SK-N-MC (cell line): ENCODE data around the gene MRGPRF.
A peak's percentile ranks its signal among the peaks of the same experiment; 100 is the strongest.

Experiments used
- DNase-seq: peaks from one replicate; pipeline ENCODE4 v3.0.0-alpha.2; 2011; ENCODE audit warnings: low read depth, low spot score
- H3K27ac ChIP-seq: fragments of 200-600 bp; sonication (generic); 2 replicates; pipeline ENCODE4 v1.5.1; 2016; ENCODE audit warnings: mixed run types
- H3K36me3 ChIP-seq: fragments of 200-600 bp; sonication (generic); 2 replicates; pipeline ENCODE4 v1.6.1; 2017; ENCODE audit warnings: antibody characterized with exemption, low read length, mixed read lengths; ENCODE audit not compliant: insufficient read depth
- H3K4me3 ChIP-seq: fragments of 200-600 bp; sonication (generic); 2 replicates; pipeline ENCODE4 v1.5.1; 2016
- H3K9ac ChIP-seq: fragments of 200-600 bp; sonication (generic); 2 replicates; pipeline ENCODE4 v1.8.0; 2017; ENCODE audit warnings: mixed run types, mixed read lengths; ENCODE audit not compliant: insufficient read length
- H3K9me3 ChIP-seq: fragments of 200-600 bp; sonication (generic); 2 replicates; pipeline ENCODE4 v1.6.1; 2017; ENCODE audit warnings: low read depth, mild to moderate bottlenecking, antibody characterized with exemption, low read length, moderate library complexity, mixed read lengths
- EZH2 ChIP-seq: fragments of 200-600 bp; sonication (generic); IDR thresholded peaks from one replicate; pipeline ENCODE4 v1.6.1; 2017; ENCODE audit warnings: antibody characterized with exemption
- FOXP2 ChIP-seq: optimal IDR thresholded peaks from 2 replicates; pipeline ENCODE3; 2011; ENCODE audit warnings: mild to moderate bottlenecking, moderate library complexity; ENCODE audit not compliant: insufficient read depth; ENCODE audit errors: extremely low read length, control extremely low read depth
- POLR2AphosphoS5 ChIP-seq: IDR thresholded peaks from 2 replicates; pipeline ENCODE4 v1.6.1; 2012; ENCODE audit warnings: mild to moderate bottlenecking, low read depth, low read length, borderline replicate concordance

MRGPRF gene

GRCh38 chr11:69010361-69010891, 2.6 kb downstream of the MRGPRF start:
- Histone ChIP-seq H3K27ac (peak overlapping the region; percentile 60; the same call in 1 of the 2 replicates), H3K4me3 (no peak overlapping the region), H3K36me3 (no peaks in the 10 kb centered on the region), H3K9me3 (no peaks in the 10 kb centered on the region), H3K9ac (no peak overlapping the region)
- no peak for DNase-seq
- no peak for TF ChIP-seq POLR2AphosphoS5
- no peak for TF ChIP-seq EZH2
- no peak for TF ChIP-seq FOXP2

GRCh38 chr11:69009441-69010211, 3.4 kb downstream of the MRGPRF start:
- Histone ChIP-seq H3K9ac (no peak overlapping the region), H3K9me3 (no peaks in the 10 kb centered on the region), H3K27ac (peak overlapping the region; percentile 60; the same call in 1 of the 2 replicates), H3K4me3 (no peak overlapping the region), H3K36me3 (no peaks in the 10 kb centered on the region)
- DNase-seq, result no peak
- TF ChIP-seq EZH2 (no peak), FOXP2 (no peak), POLR2AphosphoS5 (no peak)

GRCh38 chr11:69008737-69009440, 4.2 kb downstream of the MRGPRF start:
- no peak overlapping the region for H3K4me3 ChIP-seq
- H3K9me3 ChIP-seq, result no peaks in the 10 kb centered on the region
- no peak overlapping the region for H3K9ac ChIP-seq
- DNase-seq, result no peak
- H3K27ac ChIP-seq, result no peak overlapping the region
- no peak for TF ChIP-seq POLR2AphosphoS5
- H3K36me3 ChIP-seq, result no peaks in the 10 kb centered on the region

GRCh38 chr11:69007975-69008381, 5.1 kb downstream of the MRGPRF start:
- no peak for TF ChIP-seq FOXP2
- no peak for TF ChIP-seq EZH2
- no peak for TF ChIP-seq POLR2AphosphoS5
- H3K9me3 ChIP-seq, result no peaks in the 10 kb centered on the region
- no peak overlapping the region for H3K27ac ChIP-seq
- H3K36me3 ChIP-seq, result no peaks in the 10 kb centered on the region
- DNase-seq, result no peak
- no peak overlapping the region for H3K4me3 ChIP-seq
- H3K9ac ChIP-seq, result no peak overlapping the region

- Histone ChIP-seq H3K9ac (no peak overlapping the region), H3K4me3 (no peak overlapping the region), H3K9me3 (no peaks in the 10 kb centered on the region), H3K27ac (no peak overlapping the region), H3K36me3 (no peaks in the 10 kb centered on the region)
- DNase-seq, result no peak
- no peak for TF ChIP-seq FOXP2
- TF ChIP-seq POLR2AphosphoS5, result no peak
- TF ChIP-seq EZH2, result no peak
Measured at GRCh38 chr11:69006816-69007215, 6.2 kb downstream of the MRGPRF start.

- TF ChIP-seq EZH2, result no peak
- no peak for TF ChIP-seq POLR2AphosphoS5
- TF ChIP-seq FOXP2, result no peak
- no peak for DNase-seq
- H3K9me3 ChIP-seq, result no peaks in the 10 kb centered on the region
- no peak overlapping the region for H3K9ac ChIP-seq
- no peaks in the 10 kb centered on the region for H3K36me3 ChIP-seq
- H3K4me3 ChIP-seq, result no peak overlapping the region
- H3K27ac ChIP-seq, result no peak overlapping the region
Measured at GRCh38 chr11:69005631-69006368, 7.2 kb downstream of the MRGPRF start.

- no peak overlapping the region for H3K4me3 ChIP-seq
- no peak for DNase-seq
- H3K27ac ChIP-seq, result no peak overlapping the region
- H3K9ac ChIP-seq, result no peak overlapping the region
- no peak for TF ChIP-seq POLR2AphosphoS5
- TF ChIP-seq FOXP2, result no peak
- no peak for TF ChIP-seq EZH2
- no peaks in the 10 kb centered on the region for H3K36me3 ChIP-seq
- H3K9me3 ChIP-seq, result no peaks in the 10 kb centered on the region
Measured at GRCh38 chr11:69005183-69005630, 7.8 kb downstream of the MRGPRF start.

- TF ChIP-seq EZH2 (no peak), FOXP2 (no peak), POLR2AphosphoS5 (no peak)
- DNase-seq, result no peak
Measured at GRCh38 chr11:69004411-69005182, 8.4 kb downstream of the MRGPRF start.

More at GRCh38 chr11:69004411-69005182, 8.4 kb downstream of the MRGPRF start:
- H3K4me3 ChIP-seq, result no peak overlapping the region
- no peak overlapping the region for H3K9ac ChIP-seq
- no peaks in the 10 kb centered on the region for H3K36me3 ChIP-seq
- H3K9me3 ChIP-seq, result no peaks in the 10 kb centered on the region
- no peak overlapping the region for H3K27ac ChIP-seq
